Activated naive CD8-positive, alpha-beta T cell treated with anti-CD3 and anti-CD28 coated beads, Interleukin-2, amount 10 ng/mL, durations not matched to agents 7 days and 5 days (primary cell): Measurements from ENCODE around the gene CAMSAP2. TPM values are rescaled to one million over a fixed set of nuclear protein-coding genes. Genes with fewer than 3 reads are reported as not detected.

Experiments
- ATAC-seq: fragments of 150-1000 bp; cut with Tn5 transposase; one replicate; pipeline ENCODE4 v1.10.0; 2021; ENCODE audit warnings: low read depth, moderate library complexity
- POLR2A ChIA-PET: fragments of 350-600 bp; sonication (Branson Sonifier 250); formaldehyde crosslinking; loops from one replicate; lab custom pipeline; 2021; ENCODE audit warnings: antibody characterized with exemption; lab: Charles Lee
- DNase-seq: peaks from one replicate; pipeline ENCODE4 v3.0.0; 2021
- H3K27ac Mint-ChIP-seq: one replicate; pipeline ENCODE4 v1.8.0; 2022; ENCODE audit warnings: mild to moderate bottlenecking, mixed read lengths
- H3K27me3 Mint-ChIP-seq: one replicate; pipeline ENCODE4 v1.8.0; 2022; ENCODE audit warnings: mild to moderate bottlenecking, moderate library complexity, mixed read lengths
- H3K36me3 Mint-ChIP-seq: one replicate; pipeline ENCODE4 v1.8.0; 2021; ENCODE audit warnings: mild to moderate bottlenecking, mixed read lengths
- H3K4me1 Mint-ChIP-seq: one replicate; pipeline ENCODE4 v1.8.0; 2021; ENCODE audit warnings: mixed read lengths
- H3K4me3 Mint-ChIP-seq: one replicate; pipeline ENCODE4 v1.8.0; 2022; ENCODE audit warnings: mild to moderate bottlenecking, moderate library complexity, mixed read lengths
- H3K9me3 Mint-ChIP-seq: one replicate; pipeline ENCODE4 v1.8.0; 2021; ENCODE audit warnings: mixed read lengths
- total RNA-seq, 2 experiments: library from RNA; stranded (reverse); gene quantifications; one replicate each; pipeline ENCODE4 v1.2.3, GENCODE V29; 2021

The CAMSAP2 gene, protein sequence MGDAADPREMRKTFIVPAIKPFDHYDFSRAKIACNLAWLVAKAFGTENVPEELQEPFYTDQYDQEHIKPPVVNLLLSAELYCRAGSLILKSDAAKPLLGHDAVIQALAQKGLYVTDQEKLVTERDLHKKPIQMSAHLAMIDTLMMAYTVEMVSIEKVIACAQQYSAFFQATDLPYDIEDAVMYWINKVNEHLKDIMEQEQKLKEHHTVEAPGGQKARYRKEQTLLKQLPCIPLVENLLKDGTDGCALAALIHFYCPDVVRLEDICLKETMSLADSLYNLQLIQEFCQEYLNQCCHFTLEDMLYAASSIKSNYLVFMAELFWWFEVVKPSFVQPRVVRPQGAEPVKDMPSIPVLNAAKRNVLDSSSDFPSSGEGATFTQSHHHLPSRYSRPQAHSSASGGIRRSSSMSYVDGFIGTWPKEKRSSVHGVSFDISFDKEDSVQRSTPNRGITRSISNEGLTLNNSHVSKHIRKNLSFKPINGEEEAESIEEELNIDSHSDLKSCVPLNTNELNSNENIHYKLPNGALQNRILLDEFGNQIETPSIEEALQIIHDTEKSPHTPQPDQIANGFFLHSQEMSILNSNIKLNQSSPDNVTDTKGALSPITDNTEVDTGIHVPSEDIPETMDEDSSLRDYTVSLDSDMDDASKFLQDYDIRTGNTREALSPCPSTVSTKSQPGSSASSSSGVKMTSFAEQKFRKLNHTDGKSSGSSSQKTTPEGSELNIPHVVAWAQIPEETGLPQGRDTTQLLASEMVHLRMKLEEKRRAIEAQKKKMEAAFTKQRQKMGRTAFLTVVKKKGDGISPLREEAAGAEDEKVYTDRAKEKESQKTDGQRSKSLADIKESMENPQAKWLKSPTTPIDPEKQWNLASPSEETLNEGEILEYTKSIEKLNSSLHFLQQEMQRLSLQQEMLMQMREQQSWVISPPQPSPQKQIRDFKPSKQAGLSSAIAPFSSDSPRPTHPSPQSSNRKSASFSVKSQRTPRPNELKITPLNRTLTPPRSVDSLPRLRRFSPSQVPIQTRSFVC (N-terminal part only)
- 1 to 10 TPM in 1 of 2 experiments, under 1 TPM in 1; 0.83 to 1.2 TPM for total RNA-seq

DNA sequence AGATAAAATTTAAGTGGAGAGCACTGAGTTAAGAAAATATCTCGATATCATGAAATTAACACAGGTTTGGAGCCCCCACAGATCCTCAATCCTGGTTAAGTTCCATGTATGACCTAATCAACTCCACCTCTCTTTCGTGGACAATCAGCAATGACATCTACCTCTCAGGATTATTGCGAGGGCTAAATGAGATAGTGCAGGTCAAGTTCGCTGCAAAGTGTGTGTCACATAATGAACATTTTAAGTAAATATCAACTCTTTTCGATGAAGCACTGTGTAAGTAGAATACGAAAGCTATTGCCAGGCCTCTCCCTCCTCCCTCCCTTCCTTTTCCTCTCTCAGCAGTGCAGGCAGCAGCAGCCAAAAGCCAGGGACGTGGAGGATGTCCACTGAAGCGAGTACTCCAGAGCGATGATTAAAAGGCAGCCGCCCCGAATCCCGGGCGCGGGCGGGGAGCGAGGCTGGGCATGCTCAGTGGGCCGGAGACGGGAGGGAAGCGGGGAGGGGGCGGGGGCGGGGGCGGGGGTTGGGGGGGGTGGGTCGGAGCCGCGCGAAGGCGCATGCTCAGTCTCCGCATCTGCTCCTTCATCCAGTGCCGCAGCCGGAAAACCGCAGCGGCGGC, at the start of gene CAMSAP2:
Gene CAMSAP2 (plus strand): TSS at position 567 of the 622 bp plus-strand sequence. CDS start 935 bp downstream, outside the sequence.
- DNase-seq (no peak), ATAC-seq (peak; percentile 56)
- Mint-ChIP-seq H3K4me3 (peak within 1 kb of the TSS; percentile 91), H3K4me1 (peaks cover 14% of the 10 kb centered on the region), H3K36me3 (no peaks in the 10 kb centered on the region), H3K27ac (peak within 1 kb of the TSS; percentile 44), H3K27me3 (peaks cover 32% of the 10 kb centered on the region), H3K9me3 (no peaks in the 10 kb centered on the region)
- POLR2A ChIA-PET, result no interaction called here

DNA sequence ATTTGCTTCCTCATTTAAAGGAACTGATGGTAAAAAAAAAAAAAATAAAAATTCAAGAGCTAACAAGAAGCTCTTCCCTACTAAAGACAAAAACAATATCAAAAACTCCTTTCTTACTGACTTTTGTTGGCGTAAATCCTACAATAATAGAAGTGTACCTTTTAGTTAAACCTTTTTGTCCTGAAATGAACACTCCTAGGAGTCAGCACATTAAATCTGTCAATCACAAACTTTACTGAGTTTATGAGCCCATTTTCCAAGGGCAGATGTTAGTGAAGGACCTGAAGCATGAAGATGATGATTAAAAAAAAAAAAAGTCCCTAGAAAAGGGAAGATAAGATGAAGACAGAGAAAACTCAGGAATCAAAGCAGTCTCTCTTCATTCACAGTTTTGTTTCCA, 46.4 kb upstream of the CAMSAP2 start:
- DNase-seq (no peak), ATAC-seq (no peak)
- H3K36me3 Mint-ChIP-seq, result no peaks in the 10 kb centered on the region
- peaks cover 2% of the 10 kb centered on the region for H3K9me3 Mint-ChIP-seq
- H3K4me1 Mint-ChIP-seq, result no peaks in the 10 kb centered on the region
- H3K4me3 Mint-ChIP-seq, result no peak overlapping the region
- no peak overlapping the region for H3K27ac Mint-ChIP-seq
- H3K27me3 Mint-ChIP-seq, result peaks cover 17% of the 10 kb centered on the region
- POLR2A ChIA-PET, result no interaction called here

DNA sequence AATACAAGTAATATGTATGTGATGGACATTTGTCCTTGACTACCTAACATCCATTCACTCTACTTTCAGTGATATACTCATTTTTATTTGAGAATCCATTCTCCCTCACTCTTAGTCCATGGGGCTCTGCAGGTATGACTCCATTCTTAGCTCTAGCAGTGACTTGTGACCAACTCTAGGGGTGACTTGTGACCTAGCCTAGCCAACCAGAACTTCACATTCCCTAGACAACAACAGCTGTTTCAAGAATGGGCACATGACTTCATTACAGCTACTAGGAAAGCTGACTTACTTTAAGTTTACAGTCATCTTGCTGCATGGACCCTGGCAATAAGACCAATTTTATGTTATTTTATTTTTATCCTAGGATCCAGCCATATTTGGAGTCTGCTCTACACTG, 45.4 kb upstream of the CAMSAP2 start:
- POLR2A ChIA-PET, result no interaction called here
- peaks cover 14% of the 10 kb centered on the region for H3K27me3 Mint-ChIP-seq

DNA sequence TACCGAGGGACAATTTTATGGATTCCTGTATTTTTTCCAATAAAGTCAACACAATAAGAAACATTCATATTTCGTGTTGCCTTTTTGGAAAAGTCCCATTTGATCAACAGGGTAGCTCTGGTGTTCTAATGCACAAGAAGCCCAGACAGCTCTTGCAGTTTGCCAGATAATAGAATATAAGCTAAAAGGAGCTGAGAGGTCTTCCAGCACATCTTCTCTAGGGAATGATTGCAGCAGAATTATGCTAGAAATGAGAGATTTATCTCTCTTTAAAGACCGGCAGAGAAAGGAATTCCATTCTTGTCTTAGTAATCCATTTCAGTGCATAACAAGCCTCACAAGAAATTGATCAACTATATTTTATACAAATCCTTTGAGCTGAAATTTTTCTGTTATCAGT, 44.0 kb upstream of the CAMSAP2 start:
- H3K27me3 Mint-ChIP-seq, result peaks cover 16% of the 10 kb centered on the region
- H3K36me3 Mint-ChIP-seq, result no peaks in the 10 kb centered on the region
- peaks cover under 1% of the 10 kb centered on the region for H3K4me1 Mint-ChIP-seq
- POLR2A ChIA-PET, result no interaction called here
- H3K27ac Mint-ChIP-seq, result no peak overlapping the region
- no peak for DNase-seq
- H3K4me3 Mint-ChIP-seq, result no peak overlapping the region
- H3K9me3 Mint-ChIP-seq, result peaks cover 2% of the 10 kb centered on the region
- ATAC-seq, result no peak

More for the DNA sequence above, 45.4 kb upstream of the CAMSAP2 start:
- Mint-ChIP-seq H3K27ac (no peak overlapping the region), H3K9me3 (peaks cover 2% of the 10 kb centered on the region), H3K4me3 (no peak overlapping the region), H3K4me1 (no peaks in the 10 kb centered on the region), H3K36me3 (no peaks in the 10 kb centered on the region)
- ATAC-seq (no peak), DNase-seq (no peak)

DNA sequence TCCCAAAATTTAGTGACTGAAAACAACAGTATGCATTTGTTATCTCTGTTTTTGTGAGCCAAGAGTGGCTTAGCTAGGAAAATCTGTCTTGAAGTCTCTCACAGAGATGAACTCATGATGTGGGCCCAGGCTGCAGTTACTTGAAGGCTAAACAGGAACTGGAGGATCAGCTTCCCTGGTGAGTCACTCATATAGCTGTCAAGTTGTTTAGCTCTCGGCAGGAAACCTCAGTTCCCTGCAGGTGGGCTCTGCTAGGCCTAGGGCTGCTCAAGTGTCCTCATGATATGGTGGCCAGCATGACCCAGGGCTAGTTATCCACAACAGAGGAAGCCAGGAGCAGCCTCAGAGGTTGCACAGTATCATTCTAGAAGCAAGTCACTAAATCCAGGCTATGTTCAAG, 38.8 kb upstream of the CAMSAP2 start:
- Mint-ChIP-seq H3K4me1 (peaks cover 3% of the 10 kb centered on the region), H3K9me3 (peaks cover 2% of the 10 kb centered on the region)
- POLR2A ChIA-PET, result no interaction called here

DNA sequence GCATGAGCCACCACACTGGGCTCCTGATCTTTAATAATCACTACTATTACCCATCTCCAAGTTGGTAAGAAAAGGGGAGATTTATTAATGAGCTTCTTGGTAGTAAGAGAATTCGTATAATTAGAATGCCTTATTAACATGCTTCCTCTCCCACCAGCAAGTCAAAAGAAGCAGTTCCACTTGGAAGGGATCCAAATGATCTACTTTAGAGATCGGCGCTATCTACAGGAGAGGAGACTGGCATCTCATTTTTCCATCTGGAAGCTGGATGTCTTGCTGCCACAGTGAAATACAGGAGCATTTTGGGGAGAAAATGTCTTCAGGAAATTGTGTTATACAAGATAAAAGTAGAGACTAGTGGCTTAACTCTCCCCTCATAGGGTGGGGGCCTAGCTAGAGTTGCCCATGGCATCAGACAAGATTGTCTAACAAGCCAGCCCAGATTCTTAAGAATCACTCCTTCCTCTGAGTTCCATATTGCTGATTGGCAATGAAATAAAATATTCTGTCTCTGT, 33.6 kb upstream of the CAMSAP2 start:
- no peaks in the 10 kb centered on the region for H3K9me3 Mint-ChIP-seq
- no peaks in the 10 kb centered on the region for H3K36me3 Mint-ChIP-seq
- peaks cover 6% of the 10 kb centered on the region for H3K27me3 Mint-ChIP-seq
- ATAC-seq (no peak), DNase-seq (no peak)
- no peaks in the 10 kb centered on the region for H3K4me1 Mint-ChIP-seq
- POLR2A ChIA-PET, result no interaction called here
- H3K4me3 Mint-ChIP-seq, result no peak overlapping the region
- H3K27ac Mint-ChIP-seq, result no peak overlapping the region

More for the DNA sequence above, 38.8 kb upstream of the CAMSAP2 start:
- peak; percentile 74 for ATAC-seq
- H3K27ac Mint-ChIP-seq, result no peak overlapping the region
- DNase-seq, result no peak
- peaks cover 12% of the 10 kb centered on the region for H3K27me3 Mint-ChIP-seq
- H3K36me3 Mint-ChIP-seq, result no peaks in the 10 kb centered on the region
- H3K4me3 Mint-ChIP-seq, result no peak overlapping the region

DNA sequence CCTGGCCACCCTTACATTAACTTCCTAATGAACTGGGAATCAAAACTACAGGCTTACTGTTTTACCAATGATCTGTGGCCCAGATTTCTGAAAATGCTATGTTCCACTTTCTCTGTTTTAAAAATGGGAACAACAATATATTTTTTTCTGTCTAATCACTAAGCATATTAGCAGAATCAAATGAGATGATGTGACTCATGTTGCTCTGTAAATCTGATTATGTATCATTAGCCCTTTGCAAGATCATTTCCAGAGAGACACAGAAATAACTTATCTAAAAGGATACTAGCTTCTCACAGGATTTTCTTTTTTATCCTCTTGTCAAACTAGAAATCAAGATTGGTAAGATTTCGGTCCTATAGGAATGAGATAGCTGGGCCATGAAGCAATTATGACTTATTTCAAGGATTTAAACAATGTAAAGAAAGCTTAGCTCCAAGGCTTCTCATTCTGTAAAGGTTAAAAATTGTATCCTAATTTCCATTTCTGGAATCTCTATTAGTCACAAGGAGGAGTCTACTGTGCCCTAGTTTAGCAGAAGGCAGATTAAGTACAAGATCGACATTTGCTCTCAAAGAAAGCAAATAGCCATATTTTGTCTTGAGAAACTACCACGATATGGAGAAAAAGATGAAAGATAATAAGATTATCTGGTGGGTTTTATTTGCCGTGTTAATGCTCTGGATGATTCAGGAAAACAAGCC, 32.4 kb upstream of the CAMSAP2 start:
- POLR2A ChIA-PET, result no interaction called here
- Mint-ChIP-seq H3K36me3 (no peaks in the 10 kb centered on the region), H3K4me1 (no peaks in the 10 kb centered on the region), H3K27me3 (peaks cover 6% of the 10 kb centered on the region), H3K27ac (no peak overlapping the region), H3K9me3 (no peaks in the 10 kb centered on the region), H3K4me3 (no peak overlapping the region)
- ATAC-seq, result no peak
- no peak for DNase-seq

DNA sequence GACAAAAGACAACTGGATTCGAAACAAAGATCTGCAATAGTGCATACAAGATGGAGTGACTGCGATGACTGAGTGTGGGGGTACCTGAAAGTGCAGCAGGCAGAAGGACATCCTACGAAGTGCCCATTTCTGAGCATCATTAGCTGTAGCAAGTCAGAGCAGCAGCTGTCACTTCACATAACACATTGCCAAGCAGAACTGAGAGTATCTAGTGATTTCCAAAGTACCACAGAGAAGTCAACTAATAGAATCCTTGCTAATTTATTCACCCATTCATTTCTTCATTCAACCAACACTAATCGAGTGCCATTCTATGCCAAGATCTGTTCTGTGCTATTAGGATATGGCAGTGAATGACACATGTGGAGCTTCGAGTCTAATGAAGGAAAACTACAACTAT, 31.6 kb upstream of the CAMSAP2 start:
- H3K36me3 Mint-ChIP-seq, result no peaks in the 10 kb centered on the region
- no peak for ATAC-seq
- POLR2A ChIA-PET, result no interaction called here
- H3K4me1 Mint-ChIP-seq, result no peaks in the 10 kb centered on the region
- H3K27me3 Mint-ChIP-seq, result peaks cover 6% of the 10 kb centered on the region
- H3K4me3 Mint-ChIP-seq, result no peak overlapping the region
- H3K27ac Mint-ChIP-seq, result no peak overlapping the region
- DNase-seq, result no peak
- H3K9me3 Mint-ChIP-seq, result no peaks in the 10 kb centered on the region

DNA sequence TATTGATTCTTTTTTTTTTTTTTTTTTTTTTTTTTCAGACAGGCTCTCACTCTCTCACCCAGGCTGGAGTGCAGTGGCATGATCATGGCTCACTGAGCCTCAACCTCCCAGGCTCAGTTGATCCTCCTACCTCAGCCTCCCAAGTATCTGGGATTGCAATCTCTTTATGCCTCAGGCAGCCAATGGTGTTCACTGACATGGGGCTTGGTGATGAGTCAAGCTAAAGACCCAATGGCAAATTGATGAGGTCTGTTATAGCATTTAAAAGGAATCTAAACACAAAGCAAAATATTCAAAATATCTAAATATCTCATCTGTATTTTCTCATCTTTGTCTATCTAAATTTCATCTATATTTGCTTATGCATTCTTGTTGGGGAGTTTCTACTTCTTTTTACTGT, 30.5 kb upstream of the CAMSAP2 start:
- ATAC-seq (no peak), DNase-seq (no peak)
- Mint-ChIP-seq H3K4me1 (no peaks in the 10 kb centered on the region), H3K27me3 (peaks cover 6% of the 10 kb centered on the region), H3K9me3 (no peaks in the 10 kb centered on the region), H3K36me3 (no peaks in the 10 kb centered on the region), H3K4me3 (no peak overlapping the region), H3K27ac (no peak overlapping the region)
- POLR2A ChIA-PET, result no interaction called here

DNA sequence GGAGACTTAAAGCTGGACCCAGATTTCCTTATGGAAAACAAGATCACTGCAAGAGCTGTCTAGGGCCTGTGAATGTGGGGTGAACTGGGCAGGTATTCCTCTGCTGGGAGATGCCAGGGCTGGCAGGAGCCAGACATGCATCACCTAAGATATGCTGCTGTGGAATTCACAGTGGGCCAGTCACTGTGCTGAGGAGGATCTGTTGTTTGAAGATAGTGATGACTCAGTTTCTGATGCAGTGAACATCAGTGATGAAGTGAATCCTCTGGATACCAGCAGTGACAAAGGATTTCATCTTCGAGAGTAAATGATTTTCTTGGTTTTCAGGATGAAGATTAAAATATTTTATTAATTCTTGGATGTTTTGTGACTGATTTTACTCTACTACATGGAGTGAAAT, 29.9 kb upstream of the CAMSAP2 start:
- no peaks in the 10 kb centered on the region for H3K36me3 Mint-ChIP-seq
- no peak overlapping the region for H3K27ac Mint-ChIP-seq
- no peak for DNase-seq
- no peaks in the 10 kb centered on the region for H3K4me1 Mint-ChIP-seq
- ATAC-seq, result no peak
- no peak overlapping the region for H3K4me3 Mint-ChIP-seq
- H3K27me3 Mint-ChIP-seq, result peaks cover 10% of the 10 kb centered on the region
- POLR2A ChIA-PET, result no interaction called here
- no peaks in the 10 kb centered on the region for H3K9me3 Mint-ChIP-seq

DNA sequence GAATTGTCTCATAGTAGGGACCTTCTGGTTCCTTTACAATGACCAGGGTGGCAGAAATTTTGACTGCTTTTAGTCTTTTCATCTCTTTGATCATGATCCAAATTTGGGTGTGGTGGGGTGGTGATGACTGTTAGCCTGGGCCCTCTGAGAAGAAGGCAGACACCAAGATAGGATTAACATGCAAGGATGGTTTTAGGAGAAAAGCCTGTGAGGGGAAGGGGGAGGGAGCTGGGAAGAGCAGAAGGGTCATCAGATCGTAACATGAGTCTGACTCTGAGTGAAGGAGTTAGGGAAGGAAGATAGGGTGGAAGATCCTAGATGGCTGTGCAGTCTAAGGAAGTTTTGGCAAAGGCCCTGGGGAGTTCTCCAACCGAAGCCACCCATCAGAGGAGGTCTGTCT, 28.5 kb upstream of the CAMSAP2 start:
- ATAC-seq, result no peak
- Mint-ChIP-seq H3K4me1 (no peaks in the 10 kb centered on the region), H3K27me3 (peaks cover 9% of the 10 kb centered on the region), H3K36me3 (no peaks in the 10 kb centered on the region), H3K9me3 (no peaks in the 10 kb centered on the region), H3K27ac (no peak overlapping the region), H3K4me3 (no peak overlapping the region)
- no peak for DNase-seq
- POLR2A ChIA-PET, result no interaction called here

DNA sequence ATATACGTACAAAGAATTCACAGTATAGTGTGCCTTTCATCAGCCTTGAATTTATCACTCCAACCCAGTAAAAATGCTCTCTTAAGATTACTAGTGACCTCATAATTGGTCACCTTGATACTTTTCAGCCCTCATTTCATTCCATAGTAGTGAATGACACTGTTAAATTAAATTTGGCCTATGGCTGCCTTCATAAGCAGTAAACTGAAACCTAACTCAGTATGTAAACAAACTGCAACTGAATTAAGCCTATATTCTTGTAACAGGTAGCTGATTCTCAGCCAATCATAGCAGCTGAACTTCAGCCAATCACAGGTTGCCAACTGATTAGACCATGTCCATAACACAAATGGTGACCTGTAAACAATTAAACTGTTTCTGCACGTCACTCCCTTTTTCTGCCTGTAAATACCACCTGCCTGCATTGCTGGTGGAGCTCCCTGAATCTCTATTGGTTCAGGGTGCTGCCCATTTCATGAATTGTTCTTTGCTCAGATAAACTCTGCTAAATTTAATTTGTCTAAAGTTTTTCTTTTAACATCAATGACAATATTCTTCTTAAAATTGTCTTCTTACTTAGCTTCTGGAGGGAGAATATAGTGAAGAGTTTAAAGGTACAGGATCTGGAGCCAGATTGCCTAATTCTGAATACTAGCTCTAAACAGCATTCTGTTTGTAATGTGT, 24.0 kb upstream of the CAMSAP2 start:
- Mint-ChIP-seq H3K9me3 (no peaks in the 10 kb centered on the region), H3K4me3 (no peak overlapping the region), H3K27me3 (peaks cover 19% of the 10 kb centered on the region), H3K27ac (no peak overlapping the region), H3K4me1 (peaks cover 3% of the 10 kb centered on the region), H3K36me3 (no peaks in the 10 kb centered on the region)
- POLR2A ChIA-PET, result no interaction called here
- DNase-seq (no peak), ATAC-seq (no peak)
